ENCODE data around the gene ERF.

- TF ChIP-seq EZH2 (IDR thresholded peaks at IDR 0.05; ENCODE audit: low read depth), result no peak
- TF ChIP-seq, protein P1, sequence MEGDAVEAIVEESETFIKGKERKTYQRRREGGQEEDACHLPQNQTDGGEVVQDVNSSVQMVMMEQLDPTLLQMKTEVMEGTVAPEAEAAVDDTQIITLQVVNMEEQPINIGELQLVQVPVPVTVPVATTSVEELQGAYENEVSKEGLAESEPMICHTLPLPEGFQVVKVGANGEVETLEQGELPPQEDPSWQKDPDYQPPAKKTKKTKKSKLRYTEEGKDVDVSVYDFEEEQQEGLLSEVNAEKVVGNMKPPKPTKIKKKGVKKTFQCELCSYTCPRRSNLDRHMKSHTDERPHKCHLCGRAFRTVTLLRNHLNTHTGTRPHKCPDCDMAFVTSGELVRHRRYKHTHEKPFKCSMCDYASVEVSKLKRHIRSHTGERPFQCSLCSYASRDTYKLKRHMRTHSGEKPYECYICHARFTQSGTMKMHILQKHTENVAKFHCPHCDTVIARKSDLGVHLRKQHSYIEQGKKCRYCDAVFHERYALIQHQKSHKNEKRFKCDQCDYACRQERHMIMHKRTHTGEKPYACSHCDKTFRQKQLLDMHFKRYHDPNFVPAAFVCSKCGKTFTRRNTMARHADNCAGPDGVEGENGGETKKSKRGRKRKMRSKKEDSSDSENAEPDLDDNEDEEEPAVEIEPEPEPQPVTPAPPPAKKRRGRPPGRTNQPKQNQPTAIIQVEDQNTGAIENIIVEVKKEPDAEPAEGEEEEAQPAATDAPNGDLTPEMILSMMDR (conservative IDR thresholded peaks at IDR 0.05), result no peak
Observed at GRCh38 chr19:42279155-42279901, 24.4 kb upstream of the ERF start.

All from PC-9 (cell line).